Upper lobe of left lung (tissue), 6 donors: ENCODE data around the gene UBE2E2. TPM values are rescaled to one million over a fixed set of nuclear protein-coding genes. Genes with fewer than 3 reads are reported as not detected.
A peak's percentile ranks its signal among the peaks of the same experiment; 100 is the strongest.

Experiments used
- ATAC-seq, 2 donors: fragments of 200-7000 bp; cut with Tn5 transposase; one replicate each; pipeline ENCODE4 v1.9.1; 2022; ENCODE audit warnings: mild to moderate bottlenecking in 2 of 2, moderate library complexity in 2 of 2; ENCODE audit not compliant: low FRiP score in 2 of 2
- DNase-seq, 2 donors: peaks; one replicate each; pipeline ENCODE4 v3.0.0-alpha.2; 2019 to 2020
- H3K27ac ChIP-seq, 4 donors: fragments of 200-600 bp; sonication (generic); one replicate each; pipeline ENCODE4 v1.5.1; 2016 to 2019
- H3K27me3 ChIP-seq, 4 donors: fragments of 200-600 bp; sonication (generic); one replicate each; pipeline ENCODE4 v1.5.1; 2017 to 2019
- H3K36me3 ChIP-seq, 4 donors: fragments of 200-600 bp; sonication (generic); one replicate each; pipeline ENCODE4 v1.5.1; 2016 to 2019
- H3K4me1 ChIP-seq, 4 donors: fragments of 200-600 bp; sonication (generic); one replicate each; pipeline ENCODE4 v1.5.1; 2018 to 2019
- H3K4me3 ChIP-seq, 4 donors: fragments of 200-600 bp; sonication (generic); one replicate each; pipeline ENCODE4 v1.5.1; 2017 to 2019; ENCODE audit warnings: mild to moderate bottlenecking in 2 of 4, moderate library complexity in 1 of 4
- H3K9me3 ChIP-seq, 4 donors: fragments of 200-600 bp; sonication (generic); one replicate each; pipeline ENCODE4 v1.5.1; 2018 to 2019
- EP300 ChIP-seq, 4 donors: sonication (generic); formaldehyde crosslinking; IDR thresholded peaks; one replicate each; pipeline ENCODE4 v1.5.1; 2017; ENCODE audit warnings: antibody characterized with exemption in 4 of 4, control low read depth in 2 of 4
- POLR2A ChIP-seq, 4 donors: fragments of 450-650 bp; IDR thresholded peaks; one replicate each; pipeline ENCODE4 v1.5.1; 2016 to 2017; ENCODE audit warnings: antibody characterized with exemption in 4 of 4, mild to moderate bottlenecking in 2 of 4
- POLR2AphosphoS5 ChIP-seq, 2 donors: sonication (generic); formaldehyde crosslinking; IDR thresholded peaks; one replicate each; pipeline ENCODE4 v1.5.1; 2017; ENCODE audit warnings: antibody characterized with exemption in 2 of 2
- WGBS, 2 donors: methylation state at CpG; one replicate each; pipeline ENCODE4 v1.1.5; 2017 to 2018; 5-methylcytosine and 5-hydroxymethylcytosine counted together
- total RNA-seq, 6 donors: library from RNA; depleted of rRNA in 4 of 6; stranded (reverse); fragments of >200 nt in 4 of 6; gene quantifications; one replicate each; pipeline versions ENCODE4 v1.1.0 to v1.2.1, GENCODE V29; 2016 to 2021
- TF ChIP-seq, protein P1 (sequence below), 6 experiments: fragments of 450-650 bp in 4 of 6; fragments of 200-600 bp in 2 of 6; sonication (generic) in 2 of 6; IDR thresholded peaks; one replicate each; pipeline ENCODE4 v1.5.1; 2016 to 2019; ENCODE audit warnings: antibody characterized with exemption in 6 of 6
- donor health status: DM: no; HTN: no; CAD: no; lungs with moderate emphysema.
- donor health status: DM: no; HTN: yes; CAD: no; lungs with severe emphysema.

The UBE2E2 gene
- total RNA-seq, 6 donors from 2014 or later, result 18.3 to 61.5 (median 41.9) TPM

GRCh38 chr3:23620638-23621015, 417.5 kb downstream of the UBE2E2 start:
- no peak overlapping the region for H3K4me3 ChIP-seq
- peaks cover 0 to 4% (median 4%) of the 10 kb centered on the region in 4 donors for H3K9me3 ChIP-seq
- ATAC-seq, result no peak
- H3K27me3 ChIP-seq, result no peaks in the 10 kb centered on the region
- TF ChIP-seq POLR2AphosphoS5 (IDR thresholded peaks at IDR 0.05) (no peak), POLR2A (IDR thresholded peaks at IDR 0.05) (no peak), EP300 (IDR thresholded peaks at IDR 0.05) (no peak)
- TF ChIP-seq, protein P1, sequence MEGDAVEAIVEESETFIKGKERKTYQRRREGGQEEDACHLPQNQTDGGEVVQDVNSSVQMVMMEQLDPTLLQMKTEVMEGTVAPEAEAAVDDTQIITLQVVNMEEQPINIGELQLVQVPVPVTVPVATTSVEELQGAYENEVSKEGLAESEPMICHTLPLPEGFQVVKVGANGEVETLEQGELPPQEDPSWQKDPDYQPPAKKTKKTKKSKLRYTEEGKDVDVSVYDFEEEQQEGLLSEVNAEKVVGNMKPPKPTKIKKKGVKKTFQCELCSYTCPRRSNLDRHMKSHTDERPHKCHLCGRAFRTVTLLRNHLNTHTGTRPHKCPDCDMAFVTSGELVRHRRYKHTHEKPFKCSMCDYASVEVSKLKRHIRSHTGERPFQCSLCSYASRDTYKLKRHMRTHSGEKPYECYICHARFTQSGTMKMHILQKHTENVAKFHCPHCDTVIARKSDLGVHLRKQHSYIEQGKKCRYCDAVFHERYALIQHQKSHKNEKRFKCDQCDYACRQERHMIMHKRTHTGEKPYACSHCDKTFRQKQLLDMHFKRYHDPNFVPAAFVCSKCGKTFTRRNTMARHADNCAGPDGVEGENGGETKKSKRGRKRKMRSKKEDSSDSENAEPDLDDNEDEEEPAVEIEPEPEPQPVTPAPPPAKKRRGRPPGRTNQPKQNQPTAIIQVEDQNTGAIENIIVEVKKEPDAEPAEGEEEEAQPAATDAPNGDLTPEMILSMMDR (IDR thresholded peaks at IDR 0.05), result no peak
- H3K27ac ChIP-seq, result no peak overlapping the region
- H3K36me3 ChIP-seq, result no peaks in the 10 kb centered on the region
- H3K4me1 ChIP-seq, result no peaks in the 10 kb centered on the region
- DNase-seq, result no peak
- WGBS, 2 donors, result 53 to 58% methylated on average over 4 of the region's 4 CpGs

GRCh38 chr3:23623844-23624243, 420.7 kb downstream of the UBE2E2 start:
- DNase-seq (no peak), ATAC-seq (no peak)
- Histone ChIP-seq H3K36me3 (no peaks in the 10 kb centered on the region), H3K27me3 (no peaks in the 10 kb centered on the region), H3K9me3 (peaks cover 0 to 6% (median 4%) of the 10 kb centered on the region in 4 donors), H3K4me1 (no peaks in the 10 kb centered on the region), H3K27ac (no peak overlapping the region), H3K4me3 (no peak overlapping the region)
- WGBS, 2 donors, result 78 to 87% methylated on average over 2 of the region's 2 CpGs
- TF ChIP-seq EP300 (IDR thresholded peaks at IDR 0.05), result no peak

- Histone ChIP-seq H3K36me3 (no peaks in the 10 kb centered on the region), H3K27ac (no peak overlapping the region), H3K4me1 (peaks cover 0 to 4% (median under 1%) of the 10 kb centered on the region in 4 donors), H3K27me3 (no peaks in the 10 kb centered on the region), H3K4me3 (no peak overlapping the region), H3K9me3 (peaks cover 0 to 6% (median 4%) of the 10 kb centered on the region in 4 donors)
- no peak for ATAC-seq
- WGBS, 2 donors, result 0 to 89% methylated on average over 1 of the region's 1 CpG
- TF ChIP-seq POLR2AphosphoS5 (IDR thresholded peaks at IDR 0.05) (no peak), POLR2A (IDR thresholded peaks at IDR 0.05) (no peak), EP300 (IDR thresholded peaks at IDR 0.05) (no peak)
- TF ChIP-seq, protein P1 (IDR thresholded peaks at IDR 0.05), result no peak
- DNase-seq, result no peak
Measured at GRCh38 chr3:23624305-23624704, 421.2 kb downstream of the UBE2E2 start.

DNA sequence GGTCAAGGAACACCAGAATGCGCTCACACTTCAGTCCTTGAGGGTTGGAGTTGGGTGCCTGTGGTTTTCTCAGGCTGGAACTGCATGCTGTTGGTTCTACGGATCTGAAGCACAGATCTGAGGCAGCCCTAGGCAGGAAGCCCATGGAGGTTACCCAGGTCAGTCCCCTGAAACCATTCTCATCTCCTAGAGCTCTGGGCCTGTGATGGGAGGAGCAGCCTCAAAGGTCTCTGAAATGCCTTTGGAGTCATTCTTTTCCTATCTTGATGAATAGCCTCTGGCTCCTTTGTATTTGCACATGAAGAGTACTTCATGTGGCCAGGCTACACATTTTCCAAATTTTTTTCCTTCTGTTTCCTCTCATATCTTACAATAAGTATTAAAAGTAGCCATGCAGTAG, 423.3 kb downstream of the UBE2E2 start:
- no peak overlapping the region for H3K4me3 ChIP-seq
- no peaks in the 10 kb centered on the region for H3K27me3 ChIP-seq
- H3K36me3 ChIP-seq, result no peaks in the 10 kb centered on the region
- TF ChIP-seq EP300 (IDR thresholded peaks at IDR 0.05), result no peak
- no peak for TF ChIP-seq POLR2A (IDR thresholded peaks at IDR 0.05)
- TF ChIP-seq, protein P1 (IDR thresholded peaks at IDR 0.05), result no peak
- TF ChIP-seq POLR2AphosphoS5 (IDR thresholded peaks at IDR 0.05), result no peak
- no peak for ATAC-seq
- peaks cover 0 to 6% (median 2%) of the 10 kb centered on the region in 4 donors for H3K4me1 ChIP-seq
- H3K9me3 ChIP-seq, result peaks cover 0 to 6% (median 4%) of the 10 kb centered on the region in 4 donors
- no peak for DNase-seq
- no peak overlapping the region for H3K27ac ChIP-seq
- WGBS, 2 donors, result 76 to 77% methylated on average over 2 of the region's 2 CpGs

DNA sequence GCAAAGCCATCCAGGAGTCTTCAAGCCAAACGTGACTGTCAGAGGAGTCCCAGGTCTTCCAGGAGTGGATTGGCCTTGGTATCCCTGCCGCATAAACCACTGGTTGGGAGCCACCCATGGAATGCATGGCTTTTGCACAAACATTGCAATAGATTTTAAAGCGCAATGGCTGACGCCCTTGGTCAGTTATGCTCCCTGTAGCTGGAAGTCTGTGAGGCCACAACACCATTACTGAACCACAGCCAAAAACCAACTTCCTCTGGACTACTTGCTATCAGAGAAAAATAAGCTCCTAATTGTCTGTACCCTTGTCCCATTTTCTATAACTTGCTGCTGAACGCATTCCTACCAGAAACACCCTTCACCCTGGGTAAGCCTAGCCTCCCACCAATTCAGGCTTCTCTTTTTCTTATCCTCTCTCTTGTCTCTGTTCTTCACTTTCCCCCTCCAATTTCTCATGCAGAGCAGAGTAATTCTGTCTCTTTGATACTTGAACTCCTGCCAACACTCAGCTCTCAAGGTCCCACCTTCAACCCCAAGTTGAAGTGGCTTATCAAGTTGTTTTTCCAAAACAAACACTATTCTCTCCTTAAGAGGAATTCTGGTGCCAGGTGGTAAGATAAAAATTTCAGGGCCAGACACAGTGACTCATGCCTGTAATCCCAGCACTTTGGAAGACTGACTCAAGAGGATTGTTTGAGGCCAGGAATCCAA, 426.2 kb downstream of the UBE2E2 start:
- ATAC-seq (peak in 1 of 2 donors; percentile 21), DNase-seq (no peak)
- Histone ChIP-seq H3K27me3 (no peaks in the 10 kb centered on the region), H3K4me1 (peaks cover 0 to 6% (median 2%) of the 10 kb centered on the region in 4 donors), H3K4me3 (no peak overlapping the region), H3K27ac (no peak overlapping the region), H3K9me3 (peaks cover 0 to 6% (median 2%) of the 10 kb centered on the region in 4 donors), H3K36me3 (no peaks in the 10 kb centered on the region)
- TF ChIP-seq EP300 (IDR thresholded peaks at IDR 0.05), result peak in 1 of 4 donors; percentile 6
- TF ChIP-seq, protein P1 (IDR thresholded peaks at IDR 0.05), result no peak
- whole genome bisulfite sequencing, 2 donors, result 65 to 70% methylated on average over 5 of the region's 5 CpGs
